ENCODE data around the gene PIEZO1.

PIEZO1 gene

DNA sequence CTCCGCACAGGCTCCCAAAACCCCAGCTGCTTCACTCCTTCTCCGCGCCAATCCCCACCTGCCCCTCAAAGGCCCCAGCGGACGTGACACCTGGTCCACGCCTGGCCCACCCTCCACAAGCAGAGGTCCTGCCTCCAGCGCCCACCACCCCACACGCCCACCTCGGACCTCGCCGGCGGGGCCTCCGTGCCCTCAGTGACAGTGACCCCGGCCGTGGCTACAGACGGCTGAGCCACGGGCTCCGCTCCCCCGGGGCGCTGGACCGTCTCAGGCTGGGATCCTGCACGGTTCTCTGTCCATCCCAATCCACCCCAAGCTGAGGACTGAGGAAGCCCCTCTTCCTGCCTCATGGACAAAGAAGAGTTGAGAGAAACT, 25.1 kb downstream of the PIEZO1 start:
- peaks cover 15% of the 10 kb centered on the region for H3K4me1 Mint-ChIP-seq
- no peaks in the 10 kb centered on the region for H3K27me3 Mint-ChIP-seq
- no peak overlapping the region for H3K4me3 Mint-ChIP-seq
- no peak overlapping the region for H3K27ac Mint-ChIP-seq
- no peaks in the 10 kb centered on the region for H3K9me3 Mint-ChIP-seq
- no peaks in the 10 kb centered on the region for H3K36me3 Mint-ChIP-seq

GRCh38 chr16:88759245-88759975, 25.6 kb downstream of the PIEZO1 start:
- Mint-ChIP-seq H3K4me3 (peak overlapping the region; percentile 44), H3K27ac (peak overlapping the region; percentile 8), H3K27me3 (no peaks in the 10 kb centered on the region), H3K4me1 (peaks cover 15% of the 10 kb centered on the region), H3K9me3 (no peaks in the 10 kb centered on the region), H3K36me3 (no peaks in the 10 kb centered on the region)

GRCh38 chr16:88758944-88759244, 26.1 kb downstream of the PIEZO1 start:
- Mint-ChIP-seq H3K9me3 (no peaks in the 10 kb centered on the region), H3K36me3 (no peaks in the 10 kb centered on the region), H3K4me1 (peaks cover 15% of the 10 kb centered on the region), H3K4me3 (peak overlapping the region; percentile 44), H3K27me3 (no peaks in the 10 kb centered on the region), H3K27ac (no peak overlapping the region)

DNA sequence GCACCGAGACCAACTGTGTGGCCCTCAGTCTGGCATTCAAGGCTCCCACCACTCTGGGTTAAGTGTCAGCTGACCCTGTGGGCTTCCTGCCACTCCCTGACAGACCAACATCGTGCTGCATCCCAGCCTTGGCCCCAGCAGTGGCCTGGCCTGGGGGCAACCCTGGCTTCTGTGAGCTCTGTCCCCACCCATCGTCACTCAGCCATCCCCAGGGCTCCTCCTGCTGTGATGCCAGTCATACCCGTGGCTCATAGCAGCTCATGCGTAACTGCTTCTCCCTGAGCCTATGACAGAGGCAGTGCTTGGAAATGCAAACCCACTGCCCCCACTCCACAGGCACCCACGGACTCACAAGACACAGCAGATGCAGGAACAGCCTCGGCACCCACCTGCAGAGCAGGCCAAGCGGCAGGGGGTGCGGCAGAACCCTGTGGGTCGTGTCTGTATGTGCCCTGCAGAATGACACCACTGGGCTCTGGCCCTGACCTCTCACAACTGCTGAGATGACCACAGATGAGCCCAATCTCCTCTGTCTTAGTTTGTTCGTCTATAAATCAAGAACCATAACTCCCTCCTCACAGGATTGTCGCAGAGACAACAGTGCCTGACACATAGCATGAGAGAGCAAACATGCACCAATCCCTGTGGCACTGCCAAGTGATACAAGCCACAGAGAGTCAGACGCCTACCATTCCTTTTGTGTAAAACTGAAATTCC, 26.6 kb downstream of the PIEZO1 start:
- Mint-ChIP-seq H3K27me3 (no peaks in the 10 kb centered on the region), H3K4me1 (peaks cover 17% of the 10 kb centered on the region), H3K36me3 (no peaks in the 10 kb centered on the region), H3K27ac (no peak overlapping the region), H3K9me3 (no peaks in the 10 kb centered on the region), H3K4me3 (no peak overlapping the region)

DNA sequence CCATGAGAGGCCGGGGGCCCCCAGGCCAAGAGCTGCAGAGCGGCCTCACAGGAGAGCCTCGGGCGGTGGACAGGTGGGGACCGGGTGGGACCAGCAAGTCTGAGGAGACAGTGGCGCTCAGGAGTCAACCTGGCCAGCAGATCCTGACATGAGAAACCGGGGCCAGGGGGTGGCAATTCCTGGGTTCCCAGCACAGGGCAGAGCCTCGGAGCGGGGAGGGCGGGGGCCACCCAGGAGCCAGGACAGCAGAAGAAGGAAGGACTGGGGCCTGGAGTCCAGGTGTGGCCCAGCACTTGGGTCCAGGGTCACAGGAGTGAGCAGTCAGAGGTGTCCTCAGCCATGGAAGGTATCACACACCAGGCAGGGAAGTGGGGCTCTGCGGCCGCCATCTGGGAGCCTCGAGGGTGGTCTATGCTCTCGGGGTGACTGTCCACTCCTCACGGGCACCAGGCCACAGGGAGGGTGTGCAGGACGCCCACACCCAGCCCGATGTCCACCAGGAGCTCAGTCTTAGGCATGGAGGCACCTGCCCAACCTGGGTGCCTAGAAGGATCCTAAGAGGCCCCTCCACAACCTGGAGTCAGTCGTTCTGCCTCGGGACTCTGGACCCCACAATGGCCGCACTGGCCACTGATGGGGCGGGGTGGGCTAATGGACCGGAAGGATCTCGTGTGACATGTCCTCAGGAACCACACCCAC, 29.1 kb downstream of the PIEZO1 start:
- Mint-ChIP-seq H3K36me3 (no peaks in the 10 kb centered on the region), H3K4me3 (no peak overlapping the region), H3K27me3 (no peaks in the 10 kb centered on the region), H3K4me1 (peaks cover 14% of the 10 kb centered on the region), H3K9me3 (no peaks in the 10 kb centered on the region), H3K27ac (no peak overlapping the region)

DNA sequence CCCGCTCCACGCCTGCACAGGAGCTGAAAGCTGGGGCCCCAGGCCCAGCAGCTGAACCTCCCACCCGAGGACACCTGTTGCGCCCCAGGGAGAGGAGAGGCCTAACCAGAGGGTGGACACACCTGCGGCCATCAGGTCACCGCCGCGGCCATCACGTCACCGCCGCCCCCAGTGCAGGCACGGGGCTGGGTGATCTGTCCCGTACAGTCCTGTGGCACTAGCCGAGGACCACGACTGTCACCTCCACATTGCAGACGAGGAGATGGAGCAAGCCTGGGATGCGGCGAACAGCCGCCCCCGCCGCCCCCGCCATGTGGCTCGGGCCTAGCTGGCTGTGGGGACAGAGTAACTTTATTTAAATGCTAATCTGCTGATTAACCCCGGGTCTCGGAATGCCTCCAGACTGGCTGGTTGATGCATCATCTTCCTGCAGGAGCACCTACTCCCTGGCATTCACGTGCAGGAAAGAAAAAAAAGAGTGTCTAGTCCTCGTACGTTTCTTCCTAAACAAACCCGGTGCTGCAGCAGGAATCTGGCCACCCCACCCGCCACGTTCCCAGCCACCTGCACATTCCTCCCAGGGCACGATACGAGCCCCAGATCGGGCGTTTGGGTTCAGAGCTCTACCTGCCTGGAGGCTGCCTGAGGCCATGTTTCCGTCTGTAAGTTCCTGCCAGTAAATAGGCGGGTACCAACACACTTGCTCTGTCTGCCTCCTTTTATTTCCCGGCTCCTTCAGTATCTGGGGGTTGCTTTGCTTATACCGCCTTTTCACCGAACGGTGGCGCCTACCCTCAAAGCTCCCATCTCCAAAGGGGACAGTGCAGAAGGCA, 29.9 kb downstream of the PIEZO1 start:
- Mint-ChIP-seq H3K27me3 (no peaks in the 10 kb centered on the region), H3K4me3 (no peak overlapping the region), H3K9me3 (no peaks in the 10 kb centered on the region), H3K4me1 (peaks cover 14% of the 10 kb centered on the region), H3K27ac (no peak overlapping the region), H3K36me3 (no peaks in the 10 kb centered on the region)

- Mint-ChIP-seq H3K36me3 (no peaks in the 10 kb centered on the region), H3K9me3 (no peaks in the 10 kb centered on the region), H3K4me3 (no peak overlapping the region), H3K27ac (no peak overlapping the region), H3K4me1 (peaks cover 11% of the 10 kb centered on the region), H3K27me3 (no peaks in the 10 kb centered on the region)
Measured at GRCh38 chr16:88754109-88754911, 30.7 kb downstream of the PIEZO1 start.

- Mint-ChIP-seq H3K36me3 (no peaks in the 10 kb centered on the region), H3K4me3 (no peak overlapping the region), H3K27ac (no peak overlapping the region), H3K4me1 (peaks cover 6% of the 10 kb centered on the region), H3K9me3 (no peaks in the 10 kb centered on the region), H3K27me3 (no peaks in the 10 kb centered on the region)
Measured at GRCh38 chr16:88753602-88754001, 31.4 kb downstream of the PIEZO1 start.

DNA sequence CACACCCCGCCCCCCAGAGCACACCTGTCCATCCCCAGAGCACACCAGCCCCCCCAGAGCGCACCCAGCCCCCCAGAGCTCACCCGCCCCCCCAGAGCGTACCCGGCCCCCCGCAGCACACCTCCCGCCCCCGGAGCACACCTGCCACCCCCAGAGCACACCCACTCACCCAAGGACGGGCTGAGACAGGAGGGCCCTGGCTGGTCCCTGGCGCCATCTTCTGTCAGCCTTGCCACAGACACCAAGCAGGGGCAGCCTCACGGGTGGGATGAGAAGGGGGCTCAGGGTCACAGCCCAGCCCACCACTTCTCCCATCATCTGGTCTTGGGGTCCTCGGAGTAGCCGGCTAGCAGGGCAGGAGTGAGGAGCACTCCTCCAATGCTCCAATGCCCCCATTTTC, 31.8 kb downstream of the PIEZO1 start:
- H3K4me1 Mint-ChIP-seq = peaks cover 4% of the 10 kb centered on the region
- H3K4me3 Mint-ChIP-seq = no peak overlapping the region
- no peaks in the 10 kb centered on the region for H3K9me3 Mint-ChIP-seq
- H3K27ac Mint-ChIP-seq = no peak overlapping the region
- H3K36me3 Mint-ChIP-seq = no peaks in the 10 kb centered on the region
- no peaks in the 10 kb centered on the region for H3K27me3 Mint-ChIP-seq

GRCh38 chr16:88752386-88753002, 32.5 kb downstream of the PIEZO1 start:
- Mint-ChIP-seq H3K9me3 (no peaks in the 10 kb centered on the region), H3K4me1 (peaks cover 4% of the 10 kb centered on the region), H3K36me3 (no peaks in the 10 kb centered on the region), H3K27me3 (no peaks in the 10 kb centered on the region), H3K4me3 (no peak overlapping the region), H3K27ac (peak overlapping the region; percentile 41)

- no peaks in the 10 kb centered on the region for H3K27me3 Mint-ChIP-seq
- no peaks in the 10 kb centered on the region for H3K9me3 Mint-ChIP-seq
- H3K27ac Mint-ChIP-seq = no peak overlapping the region
Measured at GRCh38 chr16:88750854-88751253, 34.2 kb downstream of the PIEZO1 start.

DNA sequence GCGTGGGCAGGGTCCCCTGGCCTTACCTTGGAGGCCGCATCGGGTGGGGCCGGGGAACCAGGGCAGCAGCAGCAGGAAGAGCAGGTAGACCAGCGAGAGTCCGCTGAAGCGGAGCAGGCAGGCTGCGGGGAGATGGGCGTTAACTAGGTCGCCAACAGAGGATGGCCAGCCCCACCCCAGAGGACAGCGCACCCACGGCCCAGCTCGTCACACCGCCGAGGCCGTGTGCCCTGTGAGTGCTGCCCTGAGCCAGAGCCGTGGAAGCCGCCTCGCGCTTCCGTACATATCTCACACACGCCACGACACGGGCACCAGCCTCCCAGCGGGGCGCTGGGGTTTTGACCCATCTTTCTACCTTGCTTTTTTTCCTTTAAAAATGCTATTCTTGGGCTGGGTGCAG, 35.7 kb downstream of the PIEZO1 start:
- Mint-ChIP-seq H3K36me3 (no peaks in the 10 kb centered on the region), H3K4me1 (peaks cover 23% of the 10 kb centered on the region), H3K27me3 (no peaks in the 10 kb centered on the region), H3K4me3 (no peak overlapping the region), H3K27ac (no peak overlapping the region), H3K9me3 (no peaks in the 10 kb centered on the region)

More at GRCh38 chr16:88750854-88751253, 34.2 kb downstream of the PIEZO1 start:
- Mint-ChIP-seq H3K36me3 (no peaks in the 10 kb centered on the region), H3K4me3 (no peak overlapping the region), H3K4me1 (peaks cover 11% of the 10 kb centered on the region)

DNA sequence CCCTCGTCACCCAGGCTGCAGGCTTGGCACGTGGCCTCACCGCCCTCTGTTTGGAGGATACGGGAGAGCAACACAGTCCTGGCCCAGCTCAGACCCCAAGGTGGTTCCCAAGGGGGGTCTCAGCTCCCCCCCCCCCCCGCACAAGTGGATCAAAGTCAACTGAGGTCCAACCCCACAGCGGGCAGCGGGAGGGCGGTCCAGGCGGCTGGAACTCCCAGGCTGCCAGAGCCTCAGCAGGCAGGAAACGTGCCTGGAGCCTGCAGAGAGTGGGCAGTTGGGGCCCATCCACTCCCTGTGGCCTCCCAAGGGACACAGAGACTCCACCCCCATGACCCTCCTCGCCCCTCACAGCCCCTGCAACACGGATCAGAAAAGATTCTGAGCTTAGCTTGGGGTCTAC, 36.7 kb downstream of the PIEZO1 start:
- Mint-ChIP-seq H3K4me1 (peaks cover 28% of the 10 kb centered on the region), H3K9me3 (no peaks in the 10 kb centered on the region), H3K27me3 (no peaks in the 10 kb centered on the region), H3K4me3 (no peak overlapping the region), H3K36me3 (no peaks in the 10 kb centered on the region), H3K27ac (no peak overlapping the region)

- H3K36me3 Mint-ChIP-seq = no peaks in the 10 kb centered on the region
- no peaks in the 10 kb centered on the region for H3K9me3 Mint-ChIP-seq
- H3K4me1 Mint-ChIP-seq = peaks cover 28% of the 10 kb centered on the region
- H3K4me3 Mint-ChIP-seq = no peak overlapping the region
- H3K27ac Mint-ChIP-seq = no peak overlapping the region
- no peaks in the 10 kb centered on the region for H3K27me3 Mint-ChIP-seq
Measured at GRCh38 chr16:88747588-88748301, 37.3 kb downstream of the PIEZO1 start.
